Epithelial cell of proximal tubule (primary cell): Measurements from ENCODE around the gene PDZD4. TPM values are rescaled to one million over a fixed set of nuclear protein-coding genes. Genes with fewer than 3 reads are reported as not detected.

Source experiments
- DNase-seq: peaks from one replicate; pipeline ENCODE4 v3.0.0-alpha.2; 2011; ENCODE audit warnings: low read depth
- H3K4me3 ChIP-seq: 2 replicates; pipeline ENCODE4 v1.5.1; 2011; ENCODE audit warnings: low read depth, mild to moderate bottlenecking, low read length
- CTCF ChIP-seq: conservative IDR thresholded peaks from 2 replicates; pipeline ENCODE4 v1.5.1; 2012; ENCODE audit warnings: low read depth, mild to moderate bottlenecking, low read length
- total RNA-seq: library from RNA; depleted of rRNA; stranded (reverse); fragments of >200 nt; gene quantifications from 2 replicates; pipeline ENCODE4 v1.2.3, GENCODE V29; 2015

PDZD4 gene
- total RNA-seq, 1 donor from 2014 or later: 0.17 TPM

GRCh38 chrX:153862369-153863250 is 32.3 kb upstream of the PDZD4 start:
- H3K4me3 ChIP-seq: no peak overlapping the region
- no peak for TF ChIP-seq CTCF
- no peak for DNase-seq

- H3K4me3 ChIP-seq: no peak overlapping the region
- no peak for TF ChIP-seq CTCF
- no peak for DNase-seq
Measured at GRCh38 chrX:153861733-153862310, 31.5 kb upstream of the PDZD4 start.

- no peak for DNase-seq
- no peak for TF ChIP-seq CTCF
- H3K4me3 ChIP-seq: no peak overlapping the region
Measured at GRCh38 chrX:153861151-153861550, 30.8 kb upstream of the PDZD4 start.

- H3K4me3 ChIP-seq: no peak overlapping the region
- no peak for TF ChIP-seq CTCF
- no peak for DNase-seq
Measured at GRCh38 chrX:153857348-153857903, 27.1 kb upstream of the PDZD4 start.

GRCh38 chrX:153854702-153855101 is 24.4 kb upstream of the PDZD4 start:
- no peak for DNase-seq
- H3K4me3 ChIP-seq: no peak overlapping the region
- no peak for TF ChIP-seq CTCF

- H3K4me3 ChIP-seq: no peak overlapping the region
- TF ChIP-seq CTCF: no peak
- DNase-seq: no peak
Measured at GRCh38 chrX:153853902-153854267, 23.5 kb upstream of the PDZD4 start.
